B cell (primary cell): ENCODE results near the gene ZBED4. TPM values are rescaled to one million over a fixed set of nuclear protein-coding genes. Genes with fewer than 3 reads are reported as not detected.

Source experiments
- ATAC-seq: fragments of 200-7000 bp; cut with Tn5 transposase; one replicate; pipeline ENCODE4 v1.10.0; 2021; ENCODE audit warnings: low read depth, mild to moderate bottlenecking, moderate number of reproducible peaks, moderate library complexity
- CTCF ChIA-PET: fragments of 350-600 bp; sonication (Branson Sonifier 250); formaldehyde crosslinking; loops from one replicate; lab custom pipeline; 2021; ENCODE audit warnings: antibody characterized with exemption, inconsistent platforms; lab: Charles Lee
- POLR2A ChIA-PET: fragments of 350-600 bp; sonication (Branson Sonifier 250); formaldehyde crosslinking; loops from one replicate; lab custom pipeline; 2021; ENCODE audit warnings: antibody characterized with exemption; lab: Charles Lee
- DNase-seq: peaks from one replicate; pipeline ENCODE4 v3.0.0; 2013
- H2AFZ ChIP-seq: 2 replicates; pipeline ENCODE4 v1.6.1; 2012; ENCODE audit warnings: mild to moderate bottlenecking, low read depth, low read length; ENCODE audit not compliant: insufficient read depth, poor library complexity, severe bottlenecking
- H3K27ac ChIP-seq, 2 donors: 1 replicate in 1 of 2; 2 replicates in 1 of 2; pipeline ENCODE4 v1.5.1; 2012 to 2013; ENCODE audit warnings: low read length in 2 of 2, mild to moderate bottlenecking in 2 of 2, moderate library complexity in 1 of 2
- H3K27me3 ChIP-seq, 4 experiments: fragments of 200-600 bp in 1 of 4; sonication (generic) in 1 of 4; replicated peaks in 1 of 4; 1 replicate in 2 of 4; 2 replicates in 2 of 4; pipeline versions ENCODE4 v1.6.1 to v1.7.0; 2013 to 2016; ENCODE audit warnings: low read length in 3 of 4, mild to moderate bottlenecking in 2 of 4, mixed read lengths in 1 of 4, moderate library complexity in 1 of 4; ENCODE audit not compliant: insufficient read depth in 4 of 4, control insufficient read depth in 3 of 4; ENCODE audit errors: control extremely low read depth in 1 of 4
- H3K36me3 ChIP-seq, 2 experiments: replicated peaks in 1 of 2; 1 replicate in 1 of 2; 2 replicates in 1 of 2; pipeline versions ENCODE4 v1.6.1 to v1.7.1; 2013; ENCODE audit warnings: low read length in 1 of 2; ENCODE audit not compliant: insufficient read depth in 2 of 2, control insufficient read depth in 1 of 2; ENCODE audit errors: control extremely low read depth in 1 of 2, extremely low read depth in 1 of 2
- H3K4me1 ChIP-seq, 2 donors: fragments of 200-600 bp in 1 of 2; sonication (generic) in 1 of 2; 1 replicate in 1 of 2; 2 replicates in 1 of 2; pipeline versions ENCODE4 v1.5.1 to v1.6.1; 2013 to 2017; ENCODE audit warnings: low read length in 2 of 2; ENCODE audit not compliant: control insufficient read depth in 2 of 2, insufficient read depth in 2 of 2
- H3K4me2 ChIP-seq: replicated peaks from 2 replicates; pipeline ENCODE3; 2012; ENCODE audit warnings: mild to moderate bottlenecking, low read depth, low read length; ENCODE audit not compliant: poor library complexity, severe bottlenecking
- H3K4me3 ChIP-seq, 5 experiments: fragments of 200-600 bp in 1 of 5; sonication (generic) in 1 of 5; 1 replicate in 3 of 5; 2 replicates in 2 of 5; pipeline versions ENCODE4 v1.5.1 to v1.7.0; 2011 to 2016; ENCODE audit warnings: low read length in 4 of 5, mild to moderate bottlenecking in 4 of 5, low read depth in 2 of 5, control low read depth in 1 of 5, moderate library complexity in 1 of 5; ENCODE audit not compliant: insufficient read depth in 1 of 5; ENCODE audit errors: control extremely low read depth in 1 of 5, extremely low read depth in 1 of 5
- H3K79me2 ChIP-seq: fragments of 200-600 bp; sonication (generic); one replicate; pipeline ENCODE4 v1.6.0; 2016; ENCODE audit warnings: low read length; ENCODE audit not compliant: control insufficient read depth, insufficient read depth
- H3K9ac ChIP-seq: fragments of 200-600 bp; sonication (generic); 2 replicates; pipeline ENCODE4 v1.6.1; 2017; ENCODE audit warnings: mild to moderate bottlenecking, low read length, moderate library complexity
- H3K9me3 ChIP-seq, 3 donors: one replicate each; pipeline versions ENCODE4 v1.6.1 to v1.7.1; 2013; ENCODE audit warnings: low read length in 2 of 3; ENCODE audit not compliant: control insufficient read depth in 2 of 3, insufficient read depth in 1 of 3; ENCODE audit errors: control extremely low read depth in 1 of 3
- H4K20me1 ChIP-seq: 2 replicates; pipeline ENCODE4 v1.6.0; 2012; ENCODE audit warnings: mild to moderate bottlenecking, low read length; ENCODE audit not compliant: insufficient read depth, control insufficient read depth, poor library complexity, severe bottlenecking
- H3K27ac Mint-ChIP-seq: one replicate; pipeline ENCODE4 v1.8.0; 2021; ENCODE audit warnings: mixed read lengths
- H3K27me3 Mint-ChIP-seq: one replicate; pipeline ENCODE4 v1.8.0; 2021; ENCODE audit warnings: mixed read lengths
- H3K4me1 Mint-ChIP-seq: one replicate; pipeline ENCODE4 v1.8.0; 2021; ENCODE audit warnings: mixed read lengths
- H3K4me3 Mint-ChIP-seq: one replicate; pipeline ENCODE4 v1.8.0; 2021; ENCODE audit warnings: mixed read lengths
- H3K9me3 Mint-ChIP-seq: one replicate; pipeline ENCODE4 v1.8.0; 2022; ENCODE audit warnings: mixed read lengths; ENCODE audit not compliant: insufficient read depth
- CTCF ChIP-seq: fragments of 200-600 bp; IDR thresholded peaks from one replicate; pipeline ENCODE4 v1.8.0; 2022; ENCODE audit warnings: antibody characterized with exemption, mild to moderate bottlenecking
- EZH2 ChIP-seq: IDR thresholded peaks from 2 replicates; pipeline ENCODE4 v1.6.1; 2012; ENCODE audit warnings: borderline replicate concordance, low read depth, mild to moderate bottlenecking, moderate library complexity, low read length; ENCODE audit not compliant: insufficient read depth, poor library complexity, severe bottlenecking
- WGBS: methylation state at CpG from one replicate; pipeline ENCODE4 v1.1.5; 2013; ENCODE audit warnings: missing lambda C conversion rate; ENCODE audit not compliant: insufficient coverage; 5-methylcytosine and 5-hydroxymethylcytosine counted together
- intact Hi-C: fragments of 100-400 bp; cut with micrococcal nuclease; formaldehyde crosslinking; loops from one replicate; pipeline ENCODE4 v1.10.0; 2022
- polyA plus RNA-seq: library from polyadenylated mRNA; depleted of rRNA; stranded (reverse); fragments of >200 nt; gene quantifications from 2 replicates; pipeline ENCODE4 v1.2.3, GENCODE V29; 2012
- total RNA-seq, 2 donors: library from RNA; stranded (reverse); fragments of 120-200 nt in 1 of 2; gene quantifications; 1 replicate in 1 of 2; 2 replicates in 1 of 2; pipeline versions ENCODE4 v1.2.3 to v1.2.4, GENCODE V29; 2013 to 2022

Gene ZBED4
- total and polyA plus RNA-seq, 2 donors (not counting 1 experiment from before 2014, with no cell fraction given): 5.9 to 14.6 TPM

DNA sequence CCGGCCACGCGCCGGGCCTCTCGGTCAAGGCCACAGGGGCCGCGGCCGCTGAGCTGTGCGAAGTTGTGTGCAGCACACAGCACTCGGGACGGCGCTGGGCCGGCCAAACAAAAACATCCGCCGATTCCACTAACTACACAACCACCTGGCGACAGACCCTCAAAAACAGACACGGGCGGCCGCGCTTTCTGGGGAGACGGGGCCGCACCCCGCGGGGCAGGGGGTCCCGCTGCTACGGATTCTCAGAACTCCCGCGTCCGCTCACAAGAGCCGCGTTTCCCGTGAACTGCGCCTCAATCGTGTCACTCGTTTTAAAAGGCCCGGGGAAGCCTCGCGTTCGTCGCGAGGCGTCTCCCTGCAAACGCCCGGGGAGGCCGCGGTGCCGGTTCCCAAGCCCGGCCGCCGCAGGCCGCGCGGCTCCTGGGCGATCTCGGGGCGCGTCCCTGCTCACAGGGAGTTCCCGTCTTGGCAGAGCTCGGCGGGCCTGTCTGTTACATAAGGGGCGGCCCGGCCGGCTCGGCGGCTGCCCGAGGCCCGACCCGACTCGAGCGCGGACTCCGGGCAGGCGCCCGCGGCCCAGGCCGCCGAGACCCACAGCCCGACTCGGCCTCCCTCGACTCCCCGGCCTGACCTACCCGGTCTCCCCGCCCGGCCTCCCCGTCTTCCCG, 26.9 kb upstream of the ZBED4 start:
- Histone ChIP-seq H3K9ac (peak overlapping the region; percentile 70), H3K4me2 (peak overlapping the region; percentile 97), H3K4me3 (peak overlapping the region; percentile 41 to 68 (median 66)), H3K79me2 (peaks cover 52% of the 10 kb centered on the region), H4K20me1 (peaks cover 52% of the 10 kb centered on the region), H3K9me3 (peaks cover 0 to 7% (median 0%) of the 10 kb centered on the region in 3 donors), H2AFZ (peak overlapping the region; percentile 59), H3K4me1 (peaks cover 43 to 51% of the 10 kb centered on the region in 2 donors), H3K27ac (peak overlapping the region; percentile 34 to 70), H3K36me3 (peaks cover 0 to 30% of the 10 kb centered on the region in 2 experiments), H3K27me3 (peaks cover 0 to 3% (median 0%) of the 10 kb centered on the region in 4 experiments)
- TF ChIP-seq CTCF (no peak), EZH2 (no peak)
- under 1% methylated on average over 86 of the region's 86 CpGs for WGBS
- POLR2A ChIA-PET: interaction anchor here (0.8 kb wide), 1 partner anchor 88 kb away, joined by 3 read pairs; no protein-coding TSS in a partner anchor
- CTCF ChIA-PET: no interaction called here
- peak overlapping the region; percentile 85 for H3K27ac Mint-ChIP-seq
- ATAC-seq (peak; percentile 22), DNase-seq (peak; percentile 74)
- H3K9me3 Mint-ChIP-seq: no peaks in the 10 kb centered on the region
- H3K4me3 Mint-ChIP-seq: peak overlapping the region; percentile 87
- no peaks in the 10 kb centered on the region for H3K27me3 Mint-ChIP-seq
- intact Hi-C loops: loop anchor here (1.0 to 5.0 kb wide), 2 partner anchors 27 to 101 kb away; partner anchors contain the start of gene ZBED4
- H3K4me1 Mint-ChIP-seq: peaks cover 48% of the 10 kb centered on the region
